GM19324 (cell line): Measurements from ENCODE around the gene TNPO2.
"Not testable (repeated sequence)": the region's sequence is repeated elsewhere in the genome, so short reads cannot be mapped to it uniquely, and the experiment has no call there.

Experiments used
- ATAC-seq: cut with Tn5 transposase; IDR thresholded peaks from one replicate; pipeline ENCODE4 v1.9.1; 2021; ENCODE audit warnings: mild to moderate bottlenecking, moderate library complexity; ENCODE audit not compliant: unreplicated experiment, low FRiP score

The TNPO2 gene

GRCh38 chr19:12708641-12709040, 15.1 kb downstream of the TNPO2 start:
- no peak for ATAC-seq

GRCh38 chr19:12706332-12706718, 17.4 kb downstream of the TNPO2 start:
- no peak for ATAC-seq

- no peak for ATAC-seq
Observed at GRCh38 chr19:12705654-12706331, 17.9 kb downstream of the TNPO2 start.

GRCh38 chr19:12705169-12705568, 18.6 kb downstream of the TNPO2 start:
- ATAC-seq = no peak

GRCh38 chr19:12703046-12703445, 20.7 kb downstream of the TNPO2 start:
- no peak for ATAC-seq

GRCh38 chr19:12701596-12702282, 22.0 kb downstream of the TNPO2 start:
- no peak for ATAC-seq

GRCh38 chr19:12698138-12698537, 25.6 kb downstream of the TNPO2 start:
- ATAC-seq = no peak

GRCh38 chr19:12697425-12697824, 26.3 kb downstream of the TNPO2 start:
- not testable (repeated sequence) for ATAC-seq

- ATAC-seq = peak; percentile 86
Observed at GRCh38 chr19:12696366-12697335, 27.1 kb downstream of the TNPO2 start, which contains the start of gene FBXW9. Gene FBXW9 (minus strand): TSS chr19:12696631. CDS start chr19:12696581, 50 bp downstream.

GRCh38 chr19:12695997-12696365, 27.8 kb downstream of the TNPO2 start:
- peak; percentile 9 for ATAC-seq

- no peak for ATAC-seq
Observed at GRCh38 chr19:12695514-12695913, 28.2 kb downstream of the TNPO2 start.

- no peak for ATAC-seq
Observed at GRCh38 chr19:12695096-12695495, 28.6 kb downstream of the TNPO2 start.

- no peak for ATAC-seq
Observed at GRCh38 chr19:12694641-12695040, 29.1 kb downstream of the TNPO2 start.

- no peak for ATAC-seq
Observed at GRCh38 chr19:12692960-12693359, 30.8 kb downstream of the TNPO2 start.

GRCh38 chr19:12689581-12690216, 34.0 kb downstream of the TNPO2 start:
- ATAC-seq = no peak

GRCh38 chr19:12689012-12689411, 34.7 kb downstream of the TNPO2 start:
- ATAC-seq = no peak

GRCh38 chr19:12687496-12688196, 36.1 kb downstream of the TNPO2 start, which contains the start of gene GNG14:
Gene GNG14 (plus strand): TSS chr19:12687998. CDS start chr19:12688049, 51 bp downstream.
- no peak for ATAC-seq

- no peak for ATAC-seq
Observed at GRCh38 chr19:12685831-12686230, 37.9 kb downstream of the TNPO2 start.

GRCh38 chr19:12681074-12681987, 42.4 kb downstream of the TNPO2 start, which contains the start of gene DHPS:
Gene DHPS (minus strand): TSS chr19:12681880. CDS start chr19:12681766, 114 bp downstream.
- ATAC-seq = peak; percentile 77
